ENCODE measurements around the gene MRLN. TPM values are rescaled to one million over a fixed set of nuclear protein-coding genes. Genes with fewer than 3 reads are reported as not detected.
A peak's percentile ranks its signal among the peaks of the same experiment; 100 is the strongest.
"Not testable (repeated sequence)": the region's sequence is repeated elsewhere in the genome, so short reads cannot be mapped to it uniquely, and the experiment has no call there.

Gene MRLN
- total RNA-seq, 4 donors from 2014 or later: not detected

DNA sequence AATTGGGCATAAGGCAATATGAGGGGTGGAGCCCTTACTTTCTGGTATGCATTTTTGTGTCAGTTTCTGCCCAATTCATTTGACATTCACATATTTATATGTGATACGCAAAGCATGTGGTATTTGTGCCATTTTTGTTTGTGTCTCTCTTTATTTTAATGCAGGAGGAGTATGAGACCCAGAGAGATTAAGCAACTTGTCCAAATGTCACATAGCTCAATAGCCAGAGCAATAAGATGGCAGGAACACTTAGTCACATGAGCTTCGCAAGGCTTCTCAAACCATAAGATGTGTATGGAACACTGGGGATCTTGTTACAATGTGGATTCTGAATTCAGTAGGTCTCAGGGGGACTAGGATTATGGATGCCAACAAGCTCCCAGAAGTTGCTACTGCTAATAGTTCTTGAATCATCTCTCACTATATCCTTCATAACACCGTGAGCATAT lies 19.2 kb downstream of the MRLN start:
- Histone ChIP-seq H3K4me3 (replicated peaks in 1 of 3) (no peak overlapping the region), H3K9me3 (no peaks in the 10 kb centered on the region), H3K36me3 (no peaks in the 10 kb centered on the region), H3K27ac (no peak overlapping the region), H3K27me3 (no peaks in the 10 kb centered on the region), H3K4me1 (no peaks in the 10 kb centered on the region)
- intact Hi-C loops (cut with DNase I): no loop called here
- no peak for TF ChIP-seq POLR2A (IDR thresholded peaks at IDR 0.05)
- no peak for TF ChIP-seq CTCF (IDR thresholded peaks at IDR 0.05)
- 64 to 79% methylated on average over 3 of the region's 3 CpGs for WGBS, 2 donors
- DNase-seq: no peak

GRCh38 chr10:59733321-59734013 lies 19.8 kb downstream of the MRLN start:
- H3K4me3 ChIP-seq (replicated peaks in 1 of 3); DNase-seq; H3K9me3 ChIP-seq; H3K4me1 ChIP-seq; H3K27ac ChIP-seq; intact Hi-C loops (cut with DNase I); H3K36me3 ChIP-seq; H3K27me3 ChIP-seq: not testable (repeated sequence)
- 89 to 90% methylated on average over 12 to 13 of the region's 16 CpGs for WGBS, 2 donors

- H3K27ac ChIP-seq; H3K9me3 ChIP-seq; intact Hi-C loops (cut with DNase I); H3K27me3 ChIP-seq; H3K4me1 ChIP-seq; H3K36me3 ChIP-seq; H3K4me3 ChIP-seq (replicated peaks in 1 of 3); DNase-seq: not testable (repeated sequence)
- WGBS, 2 donors: 98 to 99% methylated on average over 4 of the region's 4 CpGs
Measured at GRCh38 chr10:59732849-59733248, 20.4 kb downstream of the MRLN start.

GRCh38 chr10:59729167-59729566 lies 24.1 kb downstream of the MRLN start:
- H3K27me3 ChIP-seq; H3K4me3 ChIP-seq (replicated peaks in 1 of 3): not testable (repeated sequence)

DNA sequence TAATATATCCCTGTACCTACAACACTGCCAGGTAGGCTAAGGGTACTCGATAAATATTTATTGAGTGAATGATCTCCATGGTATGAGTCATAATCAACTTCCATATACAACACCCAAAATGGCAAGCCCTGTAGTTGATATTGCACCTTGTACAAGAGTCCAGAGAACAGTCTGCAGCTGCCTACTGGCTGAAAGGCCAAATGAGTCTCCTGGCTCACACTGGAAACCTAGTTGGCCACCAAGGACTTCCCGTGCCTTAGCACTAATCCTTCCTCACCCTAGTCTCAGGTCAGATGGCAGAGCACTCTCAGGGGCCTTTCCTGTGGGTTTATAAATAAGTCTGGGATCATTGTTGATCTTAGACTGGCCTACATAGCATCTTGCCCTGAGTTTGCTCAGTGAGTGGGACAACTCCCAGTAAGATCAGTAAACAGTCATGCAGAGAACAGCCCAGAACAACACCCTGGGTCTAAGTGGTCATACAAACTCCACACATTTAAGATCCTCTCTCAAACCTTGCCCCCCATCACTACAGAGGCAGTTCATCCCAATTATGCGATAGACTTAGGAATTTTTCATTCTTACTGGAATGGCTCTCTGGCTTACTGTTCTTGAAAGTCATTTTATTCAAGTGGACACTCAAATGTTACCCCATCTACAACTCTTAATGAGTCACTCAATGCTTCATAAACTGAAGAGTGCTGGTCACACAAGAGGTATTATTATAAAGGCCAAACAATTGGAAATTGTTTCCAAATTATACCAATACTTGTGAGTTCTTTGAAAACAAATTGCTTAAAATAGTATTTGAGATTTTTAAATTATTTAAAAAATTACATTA lies 28.9 kb downstream of the MRLN start:
- WGBS, 2 donors: 47 to 56% methylated on average over 2 to 3 of the region's 3 CpGs
- Histone ChIP-seq H3K27ac (peak overlapping the region; percentile 38 to 81 (median 66)), H3K9me3 (no peaks in the 10 kb centered on the region), H3K27me3 (no peaks in the 10 kb centered on the region), H3K4me3 (replicated peaks in 1 of 3) (no peak overlapping the region), H3K36me3 (no peaks in the 10 kb centered on the region), H3K4me1 (peaks cover 19 to 34% of the 10 kb centered on the region in 2 donors)
- TF ChIP-seq POLR2A (IDR thresholded peaks at IDR 0.05): no peak
- TF ChIP-seq CTCF (IDR thresholded peaks at IDR 0.05): no peak
- DNase-seq: peak; percentile 55 to 60
- intact Hi-C loops (cut with DNase I): no loop called here

More at GRCh38 chr10:59729167-59729566, 24.1 kb downstream of the MRLN start:
- intact Hi-C loops (cut with DNase I); DNase-seq; H3K9me3 ChIP-seq; H3K27ac ChIP-seq; H3K36me3 ChIP-seq: not testable (repeated sequence)
- WGBS, 2 donors: 95 to 99% methylated on average over 4 of the region's 4 CpGs
- peaks cover 9 to 22% of the 10 kb centered on the region in 2 donors for H3K4me1 ChIP-seq

GRCh38 chr10:59720377-59720776 lies 32.9 kb downstream of the MRLN start:
- no peaks in the 10 kb centered on the region for H3K9me3 ChIP-seq
- H3K27ac ChIP-seq: no peak overlapping the region
- no peaks in the 10 kb centered on the region for H3K27me3 ChIP-seq
- no peak for TF ChIP-seq CTCF (IDR thresholded peaks at IDR 0.05)
- no peak for TF ChIP-seq POLR2A (IDR thresholded peaks at IDR 0.05)
- intact Hi-C loops (cut with DNase I): no loop called here
- H3K4me3 ChIP-seq (replicated peaks in 1 of 3): no peak overlapping the region
- peaks cover 19 to 20% of the 10 kb centered on the region in 2 donors for H3K4me1 ChIP-seq
- no peak for DNase-seq
- no peaks in the 10 kb centered on the region for H3K36me3 ChIP-seq
